DOHH2 (cell line): ENCODE data around the gene SRD5A1.

ENCODE experiments used
- EZH2phosphoT487 ChIP-seq: fragments of 200-600 bp; sonication (generic); IDR thresholded peaks from 2 replicates; pipeline ENCODE4 v1.6.1; 2017; ENCODE audit warnings: borderline replicate concordance, mild to moderate bottlenecking, antibody characterized with exemption, low read length, moderate library complexity, mixed read lengths
- TF ChIP-seq, protein P1 (sequence below): fragments of 200-600 bp; sonication (generic); IDR thresholded peaks from one replicate; pipeline ENCODE4 v1.5.1; 2014; ENCODE audit warnings: antibody characterized with exemption, mild to moderate bottlenecking, low read depth, low read length; ENCODE audit not compliant: poor library complexity, severe bottlenecking

DNA sequence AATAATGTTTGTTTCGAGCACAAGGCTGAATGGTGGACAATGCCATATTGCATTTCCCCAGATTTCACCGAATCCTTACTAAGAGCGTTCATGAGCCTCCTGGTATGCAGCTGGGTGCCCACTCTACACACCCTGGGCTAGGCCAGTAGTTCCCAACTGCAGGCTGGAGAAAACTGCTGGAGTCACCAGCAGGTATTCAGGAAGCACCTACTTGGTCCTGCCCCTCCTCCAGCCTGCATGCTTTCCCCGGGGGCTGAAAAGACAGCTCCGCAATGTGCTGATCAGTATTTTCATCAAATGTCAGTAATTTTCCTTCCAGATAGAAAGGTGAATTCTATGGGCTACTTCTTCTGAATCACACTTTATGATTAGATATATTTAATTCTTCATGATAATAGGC lies 34.4 kb downstream of the SRD5A1 start:
- TF ChIP-seq, protein P1, sequence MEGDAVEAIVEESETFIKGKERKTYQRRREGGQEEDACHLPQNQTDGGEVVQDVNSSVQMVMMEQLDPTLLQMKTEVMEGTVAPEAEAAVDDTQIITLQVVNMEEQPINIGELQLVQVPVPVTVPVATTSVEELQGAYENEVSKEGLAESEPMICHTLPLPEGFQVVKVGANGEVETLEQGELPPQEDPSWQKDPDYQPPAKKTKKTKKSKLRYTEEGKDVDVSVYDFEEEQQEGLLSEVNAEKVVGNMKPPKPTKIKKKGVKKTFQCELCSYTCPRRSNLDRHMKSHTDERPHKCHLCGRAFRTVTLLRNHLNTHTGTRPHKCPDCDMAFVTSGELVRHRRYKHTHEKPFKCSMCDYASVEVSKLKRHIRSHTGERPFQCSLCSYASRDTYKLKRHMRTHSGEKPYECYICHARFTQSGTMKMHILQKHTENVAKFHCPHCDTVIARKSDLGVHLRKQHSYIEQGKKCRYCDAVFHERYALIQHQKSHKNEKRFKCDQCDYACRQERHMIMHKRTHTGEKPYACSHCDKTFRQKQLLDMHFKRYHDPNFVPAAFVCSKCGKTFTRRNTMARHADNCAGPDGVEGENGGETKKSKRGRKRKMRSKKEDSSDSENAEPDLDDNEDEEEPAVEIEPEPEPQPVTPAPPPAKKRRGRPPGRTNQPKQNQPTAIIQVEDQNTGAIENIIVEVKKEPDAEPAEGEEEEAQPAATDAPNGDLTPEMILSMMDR: no peak
- TF ChIP-seq EZH2phosphoT487: no peak
